ENCODE results near the gene SORCS2.

SORCS2 gene

DNA sequence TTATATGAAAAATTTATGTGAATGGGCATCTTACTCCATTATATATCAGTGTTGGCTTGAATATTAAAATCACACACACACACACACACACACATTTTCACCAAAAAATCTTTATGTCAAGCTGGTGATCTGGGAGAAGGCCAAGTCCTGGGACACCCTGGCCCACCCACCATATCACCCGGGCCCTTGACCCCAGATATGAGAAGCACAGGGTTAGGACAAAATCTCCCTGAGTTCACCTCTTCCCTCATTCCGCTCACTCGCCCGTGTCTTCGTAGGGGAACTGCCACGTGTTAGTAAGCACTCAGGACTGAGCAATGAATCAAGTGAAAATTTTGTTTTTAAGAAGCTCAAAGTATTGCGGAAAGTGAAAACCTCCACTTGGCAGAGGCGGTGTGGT, 346.2 kb downstream of the SORCS2 start:
- DNase-seq (ENCODE audit: low spot score): no peak
- Histone ChIP-seq H3K27ac (no peak overlapping the region), H3K4me3 (no peak overlapping the region)
- TF ChIP-seq CTCF (IDR thresholded peaks at IDR 0.05): no peak

DNA sequence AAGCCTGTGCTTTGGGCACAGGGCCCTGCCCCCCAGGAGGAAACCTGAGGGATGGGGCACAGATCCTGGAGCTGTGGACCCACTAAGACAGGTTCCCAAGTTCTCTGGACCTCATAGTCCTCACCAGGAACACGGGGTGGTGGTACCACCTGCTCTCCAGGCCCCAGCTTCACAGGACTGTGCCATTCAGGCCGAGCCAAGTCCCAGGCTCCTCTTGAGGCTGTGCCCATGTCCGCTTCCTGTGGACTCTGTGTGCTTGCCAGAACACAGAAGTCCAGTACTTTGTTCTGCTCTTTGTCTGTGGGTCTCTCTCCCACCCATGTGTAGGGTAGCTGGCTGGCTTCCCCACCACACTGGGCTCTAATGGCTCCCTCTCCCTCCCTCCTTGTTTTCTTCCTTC, 346.8 kb downstream of the SORCS2 start:
- TF ChIP-seq CTCF (IDR thresholded peaks at IDR 0.05): no peak
- no peak for DNase-seq (ENCODE audit: low spot score)
- Histone ChIP-seq H3K4me3 (no peak overlapping the region), H3K27ac (no peak overlapping the region)

- Histone ChIP-seq H3K27ac (no peak overlapping the region), H3K4me3 (no peak overlapping the region)
- no peak for DNase-seq (ENCODE audit: low spot score)
- no peak for TF ChIP-seq CTCF (IDR thresholded peaks at IDR 0.05)
These were observed 347.3 kb downstream of the SORCS2 start for GRCh38 chr4:7539659-7540058.

DNA sequence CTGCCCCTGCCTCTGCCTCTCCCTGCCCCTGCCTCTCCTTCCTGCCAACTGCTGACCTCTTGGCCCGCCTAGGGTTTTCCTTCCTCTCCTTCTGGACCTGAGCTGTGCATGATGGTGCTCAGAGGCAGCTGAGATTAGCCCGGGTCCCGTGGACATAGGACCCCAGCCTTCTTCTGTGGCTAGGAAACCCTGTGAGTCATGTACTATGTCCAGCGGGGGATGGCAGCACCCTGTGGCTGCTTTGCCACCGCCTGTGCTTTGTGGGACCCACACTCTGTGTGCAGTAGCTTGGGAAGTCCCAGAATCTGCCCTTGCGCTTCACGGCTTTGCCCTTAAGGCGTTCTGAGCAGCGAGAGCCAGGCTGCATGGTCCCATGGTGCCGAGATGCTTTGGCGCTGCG, 347.9 kb downstream of the SORCS2 start:
- no peak for DNase-seq (ENCODE audit: low spot score)
- no peak for TF ChIP-seq CTCF (IDR thresholded peaks at IDR 0.05)
- Histone ChIP-seq H3K4me3 (no peak overlapping the region), H3K27ac (no peak overlapping the region)

DNA sequence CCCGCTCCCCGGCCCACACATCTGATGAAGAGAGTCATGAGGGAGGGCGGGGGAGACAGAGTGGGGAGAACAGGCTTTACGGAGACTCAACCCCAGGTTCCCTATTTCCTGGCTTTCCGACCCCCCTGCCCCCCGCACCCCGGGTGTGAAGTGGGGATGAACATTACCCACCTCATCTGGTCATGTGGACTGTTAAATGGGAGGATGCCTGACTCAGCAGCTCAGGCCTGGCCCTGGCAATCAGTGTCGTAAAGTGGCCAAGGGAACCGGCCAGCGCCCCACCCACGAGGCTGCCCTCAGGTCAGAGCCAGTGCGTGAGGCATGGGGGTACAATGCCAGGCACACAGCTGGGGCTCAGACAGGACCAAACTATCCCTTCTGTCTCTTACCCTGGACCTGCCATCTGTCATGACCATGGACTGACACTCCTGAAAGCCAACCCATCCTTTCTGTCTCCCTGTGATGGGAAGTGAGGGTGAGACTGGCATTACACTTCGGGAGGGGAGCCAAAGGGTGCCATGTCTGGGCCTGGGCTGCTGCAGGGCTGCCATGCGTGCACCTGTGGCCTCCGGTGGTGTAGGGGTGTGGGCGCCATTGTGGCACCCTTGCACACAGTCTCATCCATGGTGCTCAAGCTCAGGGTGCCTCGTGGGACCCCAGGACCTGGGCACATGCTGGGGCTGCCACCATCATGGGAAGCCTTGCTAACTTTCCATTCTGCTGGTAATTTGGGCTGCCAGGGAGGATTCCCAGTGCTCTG, 348.5 kb downstream of the SORCS2 start:
- no peak for DNase-seq (ENCODE audit: low spot score)
- H3K27ac ChIP-seq: no peak overlapping the region
- TF ChIP-seq CTCF (IDR thresholded peaks at IDR 0.05): no peak
- no peak overlapping the region for H3K4me3 ChIP-seq

DNA sequence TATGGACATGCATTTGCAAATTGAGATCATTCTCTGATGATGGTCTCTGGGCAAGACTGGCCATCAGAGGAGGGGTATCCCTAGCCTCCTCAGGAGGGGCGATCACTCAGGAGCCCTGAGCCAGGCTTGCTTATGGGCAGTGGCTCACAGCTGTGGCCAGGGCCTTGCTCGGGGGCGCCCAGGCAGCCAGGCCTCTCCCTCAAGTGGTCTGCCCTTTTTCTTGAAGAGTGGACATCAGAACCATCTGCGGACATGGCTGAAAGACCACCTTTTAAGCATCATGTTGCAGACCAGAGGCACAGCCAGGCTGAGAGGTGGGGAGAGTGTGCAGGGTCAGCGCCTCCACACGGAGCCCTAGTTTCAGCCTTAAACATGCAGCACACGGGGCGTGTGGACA, 349.1 kb downstream of the SORCS2 start:
- Histone ChIP-seq H3K27ac (no peak overlapping the region), H3K4me3 (no peak overlapping the region)
- TF ChIP-seq CTCF (IDR thresholded peaks at IDR 0.05): no peak
- DNase-seq (ENCODE audit: low spot score): no peak

GRCh38 chr4:7542781-7543180, 350.4 kb downstream of the SORCS2 start:
- no peak for TF ChIP-seq CTCF (IDR thresholded peaks at IDR 0.05)
- no peak for DNase-seq (ENCODE audit: low spot score)
- no peak overlapping the region for H3K4me3 ChIP-seq
- no peak overlapping the region for H3K27ac ChIP-seq
